GM12878 (cell line): ENCODE results near the gene PLEKHG2. TPM values are rescaled to one million over a fixed set of nuclear protein-coding genes. Genes with fewer than 3 reads are reported as not detected.
A peak's percentile ranks its signal among the peaks of the same experiment; 100 is the strongest.

Source experiments
- ASH2L ChIP-seq: fragments of 300-600, 200-600 bp; sonication (generic); IDR thresholded peaks from 2 replicates; pipeline ENCODE4 v1.6.1; 2017; ENCODE audit warnings: low read depth, mild to moderate bottlenecking, borderline replicate concordance
- BCL3 ChIP-seq: IDR thresholded peaks from 2 replicates; pipeline ENCODE4 v1.6.1; 2011; ENCODE audit warnings: borderline replicate concordance, low read depth, mild to moderate bottlenecking, moderate library complexity, low read length; ENCODE audit not compliant: insufficient read depth, poor library complexity, severe bottlenecking
- BRCA1 ChIP-seq: IDR thresholded peaks from 2 replicates; pipeline ENCODE4 v1.6.1; 2011; ENCODE audit warnings: low read depth, low read length, improper control_type of control experiment
- CBFB ChIP-seq: IDR thresholded peaks from 2 replicates; pipeline ENCODE4 v1.6.1; 2016; ENCODE audit warnings: antibody characterized with exemption, low read depth
- CHD4 ChIP-seq: fragments of 200-600 bp; sonication (generic); IDR thresholded peaks from 2 replicates; pipeline ENCODE4 v1.6.1; 2016; ENCODE audit warnings: mild to moderate bottlenecking
- EGR1 ChIP-seq, 2 experiments: IDR thresholded peaks; 1 replicate in 1 of 2; 2 replicates in 1 of 2; pipeline ENCODE4 v1.6.1; 2011 to 2012; ENCODE audit warnings: low read depth in 2 of 2, low read length in 2 of 2, borderline replicate concordance in 1 of 2, mild to moderate bottlenecking in 1 of 2, moderate library complexity in 1 of 2
- ETV6 ChIP-seq, 2 experiments: fragments of 450-650 bp in 1 of 2; IDR thresholded peaks in 1 of 2; conservative IDR thresholded peaks in 1 of 2; 2 replicates each; pipeline ENCODE4 v1.6.1; 2014; ENCODE audit warnings: antibody characterized with exemption in 1 of 2, borderline replicate concordance in 1 of 2, low read depth in 1 of 2, mild to moderate bottlenecking in 1 of 2, moderate library complexity in 1 of 2
- FOXK2 ChIP-seq: fragments of 450-650 bp; IDR thresholded peaks from 2 replicates; pipeline ENCODE4 v1.6.1; 2017; ENCODE audit warnings: mild to moderate bottlenecking, moderate library complexity
- HDGF ChIP-seq: fragments of 450-650 bp; IDR thresholded peaks from 2 replicates; pipeline ENCODE4 v1.6.1; 2016; ENCODE audit warnings: antibody characterized with exemption
- LARP7 ChIP-seq: fragments of 450-650 bp; IDR thresholded peaks from 2 replicates; pipeline ENCODE4 v1.6.1; 2017; ENCODE audit warnings: mild to moderate bottlenecking
- MEF2A ChIP-seq: IDR thresholded peaks from 2 replicates; pipeline ENCODE4 v1.6.1; 2011; ENCODE audit warnings: low read depth, mild to moderate bottlenecking, low read length, moderate library complexity; ENCODE audit not compliant: insufficient read depth
- MEF2B ChIP-seq: fragments of 450-650 bp; IDR thresholded peaks from 2 replicates; pipeline ENCODE4 v1.6.1; 2018; ENCODE audit warnings: mild to moderate bottlenecking, moderate library complexity; ENCODE audit not compliant: partially characterized antibody, poor library complexity, severe bottlenecking
- MXI1 ChIP-seq: fragments of 150-350 bp; IDR thresholded peaks from 2 replicates; pipeline ENCODE4 v1.6.1; 2011; ENCODE audit warnings: low read depth, mild to moderate bottlenecking, inconsistent platforms, low read length, improper control_type of control experiment
- MYB ChIP-seq: fragments of 150-350 bp; IDR thresholded peaks from 2 replicates; pipeline ENCODE4 v1.6.1; 2014; ENCODE audit warnings: mild to moderate bottlenecking, low read depth, low read length, borderline replicate concordance
- MYC ChIP-seq: IDR thresholded peaks from 2 replicates; pipeline ENCODE4 v1.6.1; 2011; ENCODE audit warnings: mild to moderate bottlenecking, low read length, moderate library complexity, inconsistent platforms; ENCODE audit not compliant: insufficient read depth, insufficient replicate concordance, insufficient read length, severe bottlenecking
- NR2F1 ChIP-seq: fragments of 450-650 bp; conservative IDR thresholded peaks from 2 replicates; pipeline ENCODE4 v1.6.1; 2017; ENCODE audit warnings: mild to moderate bottlenecking
- PAX5 ChIP-seq: IDR thresholded peaks from 2 replicates; pipeline ENCODE4 v1.6.1; 2011; ENCODE audit warnings: low read depth, low read length, borderline replicate concordance
- RCOR1 ChIP-seq: conservative IDR thresholded peaks from 2 replicates; pipeline ENCODE4 v1.6.1; 2012; ENCODE audit warnings: low read depth, low read length, improper control_type of control experiment
- SIN3A ChIP-seq: IDR thresholded peaks from 2 replicates; pipeline ENCODE4 v1.6.1; 2012; ENCODE audit warnings: low read depth, low read length, improper control_type of control experiment
- TAF1 ChIP-seq: IDR thresholded peaks from 2 replicates; pipeline ENCODE4 v1.6.1; 2011; ENCODE audit warnings: mild to moderate bottlenecking, low read depth, low read length, borderline replicate concordance
- TCF12 ChIP-seq: IDR thresholded peaks from 2 replicates; pipeline ENCODE4 v1.6.1; 2011; ENCODE audit warnings: low read depth, mild to moderate bottlenecking, low read length
- ZBTB11 ChIP-seq: fragments of 450-650 bp; formaldehyde crosslinking; IDR thresholded peaks from 2 replicates; pipeline ENCODE4 v1.5.0; 2022; ENCODE audit warnings: mild to moderate bottlenecking, missing genetic modification characterization
- ZNF207 ChIP-seq: fragments of 450-650 bp; IDR thresholded peaks from 2 replicates; pipeline ENCODE4 v1.6.1; 2014; ENCODE audit warnings: antibody characterized with exemption, mild to moderate bottlenecking, borderline replicate concordance
- polyA plus RNA-seq, 11 experiments: library from polyadenylated mRNA; depleted of rRNA in 4 of 11; unstranded in 6 of 11; stranded (reverse) in 5 of 11; fragments of >200 nt; fragmentation: Nextera tagmentation in 4 of 11; fragmentation: Illumina TruSeq in 1 of 11; extraction: Ambion mirVana in 4 of 11; extraction: Trizol in 1 of 11; gene quantifications; 1 replicate in 1 of 11; 2 replicates in 10 of 11; pipeline versions ENCODE4 v1.2.1 to v1.2.3, GENCODE V29; 2011 to 2016; ENCODE audit warnings: inconsistent platforms in 2 of 11, missing spikeins in 2 of 11, low read depth in 1 of 11
- total RNA-seq, 4 experiments: library from RNA; depleted of rRNA in 3 of 4; stranded (reverse); fragments of >200 nt in 3 of 4; fragmentation: Illumina TruSeq in 1 of 4; extraction: Trizol in 1 of 4; gene quantifications; 2 replicates each; pipeline versions ENCODE4 v1.2.1 to v1.2.3, GENCODE V29; 2013 to 2021

PLEKHG2 gene
- total and polyA plus RNA-seq, 10 of the 15 experiments (the other 5 are each of a cell fraction or from before 2014, with no cell fraction given) = 3.0 to 62.5 (median 17.2) TPM

GRCh38 chr19:39402346-39403300 is 9.8 kb upstream of the PLEKHG2 start (continued):
- TF ChIP-seq BCL3 (peak; percentile 63), MEF2A (peak; percentile 95), MYC (peak; percentile 94), TCF12 (no peak), FOXK2 (no peak; the same call in 1 of the 2 replicates), EGR1 (IDR thresholded peaks at IDR 0.05; ENCODE audit: borderline replicate concordance in 1 of 2, low read depth in 2 of 2, low read length in 2 of 2) (peak; percentile 89 to 99), RCOR1 (0 out of 2 replicates have a peak, but pooled peaks have one; percentile 30), LARP7 (peak; percentile 89; the same call in 1 of the 2 replicates), NR2F1 (peak; percentile 55; the same call in 1 of the 2 replicates), ASH2L (no peak), SIN3A (peak; percentile 29; the same call in 1 of the 2 replicates), CHD4 (no peak), PAX5 (peak; percentile 62; the same call in 1 of the 2 replicates), CBFB (no peak), ZNF207 (peak; percentile 92), MEF2B (peak; percentile 82), MYB (0 out of 2 replicates have a peak, but pooled peaks have one; percentile 16), TAF1 (0 out of 2 replicates have a peak, but pooled peaks have one; percentile 29), MXI1 (peak; percentile 95), ETV6 (conservative IDR thresholded peaks at IDR 0.05 in 1 of 2, IDR thresholded peaks at IDR 0.05 in 1 of 2; ENCODE audit: borderline replicate concordance in 1 of 2, low read depth in 1 of 2) (peak in 1 of 2 experiments; percentile 48; a peak in 1 of 4 replicates), ZBTB11 (CRISPR knock-in tag) (no peak), BRCA1 (0 out of 2 replicates have a peak, but pooled peaks have one; percentile 9), HDGF (peak; percentile 31)
